PFSK-1 (cell line): ENCODE measurements around the gene TRHDE.

Experiments
- FOXP2 ChIP-seq: optimal IDR thresholded peaks from 2 replicates; pipeline ENCODE3; 2011; ENCODE audit warnings: borderline replicate concordance, control low read depth, inconsistent platforms; ENCODE audit not compliant: insufficient read depth; ENCODE audit errors: extremely low read length, extremely low read depth
- POLR2AphosphoS5 ChIP-seq: IDR thresholded peaks from 2 replicates; pipeline ENCODE4 v1.6.1; 2012; ENCODE audit warnings: low read depth, mild to moderate bottlenecking, control low read depth, low read length, moderate library complexity
- SIN3A ChIP-seq: IDR thresholded peaks from 2 replicates; pipeline ENCODE4 v1.6.1; 2012; ENCODE audit warnings: mild to moderate bottlenecking, low read length, moderate library complexity, borderline replicate concordance; ENCODE audit not compliant: insufficient read depth
- TAF1 ChIP-seq: IDR thresholded peaks from 2 replicates; pipeline ENCODE4 v1.6.1; 2012; ENCODE audit warnings: low read length, control low read depth, borderline replicate concordance; ENCODE audit not compliant: insufficient read depth
- TF ChIP-seq, protein P1 (sequence below), 2 experiments: IDR thresholded peaks; 2 replicates each; pipeline versions ENCODE4 v1.6.1 to v1.8.0; 2011 to 2012; ENCODE audit warnings: low read depth in 2 of 2, low read length in 2 of 2, control low read depth in 1 of 2, inconsistent platforms in 1 of 2, mild to moderate bottlenecking in 1 of 2, moderate library complexity in 1 of 2; ENCODE audit not compliant: insufficient read depth in 1 of 2

TRHDE gene

DNA sequence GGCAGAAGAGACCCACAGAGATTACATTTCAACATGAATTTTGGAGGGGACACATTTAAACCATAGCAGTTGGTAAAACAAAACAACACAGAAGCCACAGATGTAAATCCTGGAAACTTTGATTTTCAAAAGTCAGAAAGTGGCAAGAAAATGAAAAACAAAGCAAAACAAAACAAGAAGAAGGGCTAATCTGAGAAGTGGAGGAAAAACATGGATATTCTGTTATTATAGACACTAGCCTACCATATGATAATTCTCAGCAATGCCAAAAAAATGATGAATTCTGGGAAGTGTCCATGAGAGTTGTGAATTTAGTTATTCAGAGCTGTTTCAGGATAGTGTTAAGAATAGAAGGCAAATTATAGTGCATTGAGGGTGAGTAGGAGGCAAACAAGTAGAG lies 192.3 kb downstream of the TRHDE start:
- TF ChIP-seq SIN3A = no peak
- no peak for TF ChIP-seq POLR2AphosphoS5
- TF ChIP-seq, protein P1, sequence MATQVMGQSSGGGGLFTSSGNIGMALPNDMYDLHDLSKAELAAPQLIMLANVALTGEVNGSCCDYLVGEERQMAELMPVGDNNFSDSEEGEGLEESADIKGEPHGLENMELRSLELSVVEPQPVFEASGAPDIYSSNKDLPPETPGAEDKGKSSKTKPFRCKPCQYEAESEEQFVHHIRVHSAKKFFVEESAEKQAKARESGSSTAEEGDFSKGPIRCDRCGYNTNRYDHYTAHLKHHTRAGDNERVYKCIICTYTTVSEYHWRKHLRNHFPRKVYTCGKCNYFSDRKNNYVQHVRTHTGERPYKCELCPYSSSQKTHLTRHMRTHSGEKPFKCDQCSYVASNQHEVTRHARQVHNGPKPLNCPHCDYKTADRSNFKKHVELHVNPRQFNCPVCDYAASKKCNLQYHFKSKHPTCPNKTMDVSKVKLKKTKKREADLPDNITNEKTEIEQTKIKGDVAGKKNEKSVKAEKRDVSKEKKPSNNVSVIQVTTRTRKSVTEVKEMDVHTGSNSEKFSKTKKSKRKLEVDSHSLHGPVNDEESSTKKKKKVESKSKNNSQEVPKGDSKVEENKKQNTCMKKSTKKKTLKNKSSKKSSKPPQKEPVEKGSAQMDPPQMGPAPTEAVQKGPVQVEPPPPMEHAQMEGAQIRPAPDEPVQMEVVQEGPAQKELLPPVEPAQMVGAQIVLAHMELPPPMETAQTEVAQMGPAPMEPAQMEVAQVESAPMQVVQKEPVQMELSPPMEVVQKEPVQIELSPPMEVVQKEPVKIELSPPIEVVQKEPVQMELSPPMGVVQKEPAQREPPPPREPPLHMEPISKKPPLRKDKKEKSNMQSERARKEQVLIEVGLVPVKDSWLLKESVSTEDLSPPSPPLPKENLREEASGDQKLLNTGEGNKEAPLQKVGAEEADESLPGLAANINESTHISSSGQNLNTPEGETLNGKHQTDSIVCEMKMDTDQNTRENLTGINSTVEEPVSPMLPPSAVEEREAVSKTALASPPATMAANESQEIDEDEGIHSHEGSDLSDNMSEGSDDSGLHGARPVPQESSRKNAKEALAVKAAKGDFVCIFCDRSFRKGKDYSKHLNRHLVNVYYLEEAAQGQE (IDR thresholded peaks at IDR 0.05; ENCODE audit: insufficient read depth in 1 of 2, low read depth in 2 of 2, low read length in 2 of 2) = no peak
- no peak for TF ChIP-seq TAF1
- TF ChIP-seq FOXP2 = no peak

DNA sequence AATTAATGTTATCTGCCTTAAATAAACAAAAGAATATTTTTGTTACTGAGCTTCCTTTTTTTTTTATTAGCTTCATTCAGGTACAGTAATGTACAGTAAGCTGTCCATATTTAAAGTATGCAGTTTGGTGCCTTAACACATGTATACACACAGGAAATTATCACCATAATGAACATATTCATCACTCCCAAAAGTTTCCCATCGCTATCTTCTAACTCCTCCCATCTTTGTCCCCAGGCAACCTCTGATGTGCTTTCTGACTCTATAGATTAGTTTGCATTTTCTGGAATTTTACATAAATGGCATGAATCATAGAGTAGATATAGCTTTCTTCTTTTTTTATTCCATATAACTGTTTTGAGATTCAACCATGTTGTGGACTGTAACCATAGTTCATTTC lies 193.0 kb downstream of the TRHDE start:
- no peak for TF ChIP-seq FOXP2
- no peak for TF ChIP-seq TAF1
- TF ChIP-seq, protein P1 (IDR thresholded peaks at IDR 0.05; ENCODE audit: insufficient read depth in 1 of 2, low read depth in 2 of 2, low read length in 2 of 2) = no peak
- no peak for TF ChIP-seq POLR2AphosphoS5
- TF ChIP-seq SIN3A = no peak

DNA sequence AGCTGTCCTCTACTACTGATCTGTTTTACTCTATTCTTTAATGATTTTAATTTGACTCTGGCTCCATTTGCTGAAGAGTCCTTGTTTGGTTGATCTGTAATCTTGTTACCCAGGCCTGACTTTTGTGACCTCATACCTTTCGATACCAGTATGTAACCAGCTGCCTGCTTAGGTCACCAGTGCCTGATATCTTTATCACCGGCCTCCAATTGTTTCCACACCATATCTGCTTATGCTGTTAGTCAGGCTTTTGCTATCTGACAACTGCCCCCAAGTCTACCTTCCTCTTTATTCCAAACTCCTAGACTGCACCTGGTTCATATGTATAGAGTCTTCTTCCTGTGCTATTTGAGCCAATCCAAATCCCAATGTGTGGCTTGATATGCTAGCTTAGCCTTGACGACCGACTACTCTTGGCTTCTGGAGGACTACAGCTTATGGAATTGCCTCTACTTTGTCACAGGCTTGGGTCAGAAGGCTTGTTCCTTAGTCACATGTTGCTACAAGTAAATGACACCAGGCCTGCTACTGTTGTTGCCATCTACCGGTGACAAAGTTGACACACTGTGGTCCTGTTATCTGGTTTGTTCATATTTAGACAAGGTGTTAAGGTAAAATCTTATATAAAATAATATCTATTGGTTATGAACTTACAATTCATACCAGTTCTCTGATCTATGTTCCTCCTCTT lies 193.9 kb downstream of the TRHDE start:
- TF ChIP-seq, protein P1 (IDR thresholded peaks at IDR 0.05; ENCODE audit: insufficient read depth in 1 of 2, low read depth in 2 of 2, low read length in 2 of 2) = no peak
- no peak for TF ChIP-seq SIN3A

DNA sequence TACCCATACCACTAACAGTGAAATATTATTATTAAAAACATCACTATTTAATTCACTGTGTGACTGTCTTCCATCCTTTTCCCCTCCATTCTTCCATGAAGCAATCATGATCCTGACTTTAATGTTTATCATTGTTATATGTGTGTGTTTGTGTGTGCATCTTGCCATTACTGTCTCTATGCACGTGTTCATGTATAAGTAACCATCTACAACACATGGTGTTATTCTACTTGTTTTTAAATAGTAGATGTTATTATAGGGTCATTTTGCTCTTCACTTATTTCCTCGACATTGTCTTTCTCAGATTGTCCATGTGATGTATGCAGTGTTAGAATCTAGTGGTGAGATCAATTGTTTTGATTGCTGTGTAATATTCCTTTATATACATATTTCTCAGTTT lies 195.8 kb downstream of the TRHDE start:
- TF ChIP-seq POLR2AphosphoS5 (no peak), TAF1 (no peak), FOXP2 (no peak), SIN3A (no peak)
- TF ChIP-seq, protein P1 (IDR thresholded peaks at IDR 0.05; ENCODE audit: insufficient read depth in 1 of 2, low read depth in 2 of 2, low read length in 2 of 2) = no peak

DNA sequence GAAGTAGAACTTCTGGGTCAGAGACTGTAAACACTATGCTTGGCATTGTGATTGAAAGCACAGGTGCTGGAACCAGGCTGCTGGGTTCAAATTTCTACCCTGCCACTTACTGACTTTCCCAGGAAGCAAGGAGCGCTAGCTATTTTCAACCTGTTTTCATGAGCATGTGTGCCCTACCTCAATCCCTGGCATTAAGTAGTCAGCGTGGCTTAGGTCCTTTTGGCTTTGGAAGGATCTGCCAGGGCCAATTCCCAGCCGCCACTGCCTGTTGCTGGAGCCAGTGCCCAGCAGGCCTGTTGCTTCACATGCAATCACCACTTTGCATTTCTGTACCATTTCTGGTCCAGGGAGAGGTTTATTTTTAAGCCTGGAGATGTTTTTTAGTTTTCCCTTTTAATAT lies 196.3 kb downstream of the TRHDE start:
- TF ChIP-seq SIN3A = no peak
- TF ChIP-seq TAF1 = no peak
- TF ChIP-seq POLR2AphosphoS5 = no peak
